ENCODE results near the gene CTCFL.

DNA sequence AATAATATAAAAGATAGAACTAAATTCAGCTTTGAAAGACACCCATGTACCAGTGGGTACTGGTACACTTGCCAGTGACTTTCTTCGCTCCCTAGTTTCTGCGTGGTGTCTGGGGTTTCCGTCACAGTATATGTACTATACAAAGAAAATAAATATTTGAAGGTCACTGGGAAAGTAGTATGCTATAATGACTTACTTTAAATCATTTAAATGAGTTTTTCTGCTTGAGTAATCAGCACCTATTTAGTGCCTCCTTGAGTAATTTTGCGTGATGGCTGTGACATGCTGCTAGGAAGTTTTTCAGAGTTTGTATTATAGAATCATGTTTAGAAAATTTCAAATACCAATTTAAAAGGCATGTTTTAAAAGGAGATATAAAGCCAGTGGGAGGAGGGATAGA lies 3.2 kb upstream of the CTCFL start:
- TF ChIP-seq, protein P1, sequence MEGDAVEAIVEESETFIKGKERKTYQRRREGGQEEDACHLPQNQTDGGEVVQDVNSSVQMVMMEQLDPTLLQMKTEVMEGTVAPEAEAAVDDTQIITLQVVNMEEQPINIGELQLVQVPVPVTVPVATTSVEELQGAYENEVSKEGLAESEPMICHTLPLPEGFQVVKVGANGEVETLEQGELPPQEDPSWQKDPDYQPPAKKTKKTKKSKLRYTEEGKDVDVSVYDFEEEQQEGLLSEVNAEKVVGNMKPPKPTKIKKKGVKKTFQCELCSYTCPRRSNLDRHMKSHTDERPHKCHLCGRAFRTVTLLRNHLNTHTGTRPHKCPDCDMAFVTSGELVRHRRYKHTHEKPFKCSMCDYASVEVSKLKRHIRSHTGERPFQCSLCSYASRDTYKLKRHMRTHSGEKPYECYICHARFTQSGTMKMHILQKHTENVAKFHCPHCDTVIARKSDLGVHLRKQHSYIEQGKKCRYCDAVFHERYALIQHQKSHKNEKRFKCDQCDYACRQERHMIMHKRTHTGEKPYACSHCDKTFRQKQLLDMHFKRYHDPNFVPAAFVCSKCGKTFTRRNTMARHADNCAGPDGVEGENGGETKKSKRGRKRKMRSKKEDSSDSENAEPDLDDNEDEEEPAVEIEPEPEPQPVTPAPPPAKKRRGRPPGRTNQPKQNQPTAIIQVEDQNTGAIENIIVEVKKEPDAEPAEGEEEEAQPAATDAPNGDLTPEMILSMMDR (IDR thresholded peaks at IDR 0.05) = no peak
- TF ChIP-seq EP300 (IDR thresholded peaks at IDR 0.05) (no peak), POLR2A (IDR thresholded peaks at IDR 0.05; ENCODE audit: low read depth) (no peak), POLR2AphosphoS5 (IDR thresholded peaks at IDR 0.05) (no peak)

Measured in esophagus muscularis mucosa (tissue), 4 donors.